Activated T-helper 2 cell treated with anti-CD3 and anti-CD28 coated beads, Interferon-gamma antibody, Interleukin-2, Interleukin-4, amounts not matched to agents 10 μg/mL and 5 μg/mL and 100 μg/mL, durations not matched to agents 14 hours and 24 hours and 36 hours (primary cell): ENCODE results near the gene ADCY3. TPM values are rescaled to one million over a fixed set of nuclear protein-coding genes. Genes with fewer than 3 reads are reported as not detected.

Experiments
- DNase-seq: peaks from one replicate; pipeline ENCODE4 v3.0.0; 2021; ENCODE audit warnings: low spot score
- H3K27ac Mint-ChIP-seq: one replicate; pipeline ENCODE4 v1.8.0; 2021; ENCODE audit warnings: mixed read lengths
- H3K27me3 Mint-ChIP-seq: one replicate; pipeline ENCODE4 v1.8.0; 2021; ENCODE audit warnings: low read depth, mixed read lengths
- H3K36me3 Mint-ChIP-seq: one replicate; pipeline ENCODE4 v1.8.0; 2021; ENCODE audit warnings: low read depth, mixed read lengths
- H3K4me1 Mint-ChIP-seq: one replicate; pipeline ENCODE4 v1.8.0; 2021; ENCODE audit warnings: low read depth, mixed read lengths
- H3K4me3 Mint-ChIP-seq: one replicate; pipeline ENCODE4 v1.8.0; 2021; ENCODE audit warnings: low read depth, mild to moderate bottlenecking, moderate library complexity, mixed read lengths
- H3K9me3 Mint-ChIP-seq: one replicate; pipeline ENCODE4 v1.8.0; 2021; ENCODE audit warnings: mixed read lengths
- intact Hi-C: fragments of 100-400 bp; cut with micrococcal nuclease; formaldehyde crosslinking; loops from one replicate; pipeline ENCODE4 v1.15.1; 2023
- total RNA-seq: library from RNA; stranded (reverse); gene quantifications from 2 replicates; pipeline ENCODE4 v1.2.3, GENCODE V29; 2022

Gene ADCY3
- total RNA-seq, 1 donor from 2014 or later, result 108 TPM

DNA sequence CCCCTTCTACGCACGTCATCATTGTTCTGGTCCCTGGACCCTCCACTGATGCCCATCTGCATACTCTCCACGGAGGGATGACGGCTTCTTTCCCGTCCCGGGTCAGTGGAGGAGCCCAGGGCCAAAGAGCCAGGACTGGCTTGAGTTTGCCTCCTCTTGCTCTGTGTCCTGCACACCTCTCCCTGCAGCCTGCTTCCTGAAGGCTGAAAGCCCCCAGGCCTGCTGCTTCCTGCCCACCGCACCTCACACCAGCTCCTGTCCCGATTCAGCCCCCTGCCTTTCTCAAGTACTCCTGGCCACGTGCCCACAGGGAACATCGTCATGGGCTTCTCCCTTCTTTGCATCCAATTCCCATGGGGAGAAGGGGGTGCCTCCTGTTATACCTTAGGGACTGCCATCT lies 7.1 kb downstream of the ADCY3 start:
- Mint-ChIP-seq H3K27ac (no peak overlapping the region), H3K36me3 (peaks cover 70% of the 10 kb centered on the region), H3K27me3 (no peaks in the 10 kb centered on the region), H3K9me3 (peaks cover 5% of the 10 kb centered on the region), H3K4me3 (no peak overlapping the region), H3K4me1 (peaks cover 15% of the 10 kb centered on the region)
- DNase-seq, result no peak
- intact Hi-C loops, result no loop called here

DNA sequence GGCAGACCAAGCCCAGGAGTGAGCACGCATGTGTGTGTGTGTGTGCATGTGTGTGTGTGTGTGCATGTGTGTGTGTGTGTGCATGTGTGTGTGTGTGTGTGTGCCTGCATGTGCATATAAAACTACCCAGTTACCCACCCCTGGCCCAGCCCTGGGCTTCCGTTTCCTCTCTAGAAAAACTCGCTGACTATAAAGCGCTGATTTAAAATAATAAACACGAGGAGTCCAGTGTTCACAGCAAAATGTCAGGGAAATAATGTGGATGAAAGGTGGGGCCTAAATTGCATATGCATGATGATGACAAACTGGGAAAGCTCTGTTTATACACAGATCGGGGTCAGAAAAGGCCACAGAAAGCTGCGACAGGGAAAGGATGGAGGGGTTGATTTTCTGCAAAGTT lies 7.5 kb downstream of the ADCY3 start:
- peaks cover 11% of the 10 kb centered on the region for H3K4me1 Mint-ChIP-seq
- H3K4me3 Mint-ChIP-seq, result no peak overlapping the region
- intact Hi-C loops, result no loop called here
- peaks cover 65% of the 10 kb centered on the region for H3K36me3 Mint-ChIP-seq
- no peak overlapping the region for H3K27ac Mint-ChIP-seq
- DNase-seq, result no peak
- peaks cover 5% of the 10 kb centered on the region for H3K9me3 Mint-ChIP-seq
- H3K27me3 Mint-ChIP-seq, result no peaks in the 10 kb centered on the region

DNA sequence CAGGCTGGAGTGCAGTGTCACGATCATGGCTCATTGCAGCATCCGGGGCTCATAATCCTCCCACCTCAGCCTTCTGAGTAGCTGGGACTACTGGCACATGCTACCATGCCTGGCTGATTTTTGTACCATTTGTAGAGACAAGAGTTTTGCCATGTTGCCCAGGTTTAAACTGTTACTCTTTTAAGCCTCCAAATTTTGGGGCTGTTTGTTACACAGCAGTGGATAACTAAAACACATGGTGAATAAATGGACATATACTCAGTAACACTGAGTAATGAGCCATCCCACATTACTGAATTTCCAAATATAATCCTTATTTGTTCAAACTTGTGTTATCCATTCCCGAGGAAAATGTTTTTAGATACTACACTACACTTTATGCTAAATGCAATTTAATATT lies 9.8 kb downstream of the ADCY3 start:
- Mint-ChIP-seq H3K4me1 (peaks cover 6% of the 10 kb centered on the region), H3K27ac (no peak overlapping the region), H3K4me3 (no peak overlapping the region), H3K27me3 (no peaks in the 10 kb centered on the region), H3K36me3 (peaks cover 65% of the 10 kb centered on the region), H3K9me3 (peaks cover 5% of the 10 kb centered on the region)
- intact Hi-C loops, result no loop called here
- DNase-seq, result no peak

DNA sequence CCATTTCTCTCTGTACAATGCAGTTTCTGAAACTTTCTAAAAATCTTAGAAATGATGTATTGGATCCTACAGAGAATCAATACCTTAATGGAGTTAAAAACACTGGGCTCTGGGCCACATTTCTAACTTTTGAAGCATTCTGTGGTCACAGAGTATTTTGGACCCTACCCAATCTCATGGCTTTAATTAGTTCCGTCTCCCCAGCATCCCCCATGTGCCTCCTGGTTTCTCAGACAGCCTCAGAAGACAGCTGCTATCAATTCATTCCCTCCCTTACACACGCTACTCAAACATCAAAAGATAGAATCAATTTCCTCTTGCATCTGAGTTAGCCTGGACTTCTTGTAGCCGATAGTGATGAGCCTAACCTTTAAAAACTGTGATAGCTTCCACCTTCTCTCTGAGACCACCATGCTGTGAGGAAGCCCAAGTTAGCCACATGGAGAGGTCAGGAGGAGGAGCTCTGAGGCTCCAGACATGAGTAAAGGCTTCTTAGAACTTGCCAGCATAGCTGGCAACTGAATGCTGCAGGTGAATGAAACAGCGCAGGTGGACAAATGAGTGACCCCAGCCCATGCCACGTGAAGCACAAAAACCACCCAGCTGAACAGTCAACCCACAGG lies 10.4 kb downstream of the ADCY3 start:
- H3K27me3 Mint-ChIP-seq, result no peaks in the 10 kb centered on the region
- no peak for DNase-seq
- peaks cover 64% of the 10 kb centered on the region for H3K36me3 Mint-ChIP-seq
- no peak overlapping the region for H3K27ac Mint-ChIP-seq
- no peak overlapping the region for H3K4me3 Mint-ChIP-seq
- intact Hi-C loops, result no loop called here
- peaks cover 6% of the 10 kb centered on the region for H3K4me1 Mint-ChIP-seq
- peaks cover 5% of the 10 kb centered on the region for H3K9me3 Mint-ChIP-seq

DNA sequence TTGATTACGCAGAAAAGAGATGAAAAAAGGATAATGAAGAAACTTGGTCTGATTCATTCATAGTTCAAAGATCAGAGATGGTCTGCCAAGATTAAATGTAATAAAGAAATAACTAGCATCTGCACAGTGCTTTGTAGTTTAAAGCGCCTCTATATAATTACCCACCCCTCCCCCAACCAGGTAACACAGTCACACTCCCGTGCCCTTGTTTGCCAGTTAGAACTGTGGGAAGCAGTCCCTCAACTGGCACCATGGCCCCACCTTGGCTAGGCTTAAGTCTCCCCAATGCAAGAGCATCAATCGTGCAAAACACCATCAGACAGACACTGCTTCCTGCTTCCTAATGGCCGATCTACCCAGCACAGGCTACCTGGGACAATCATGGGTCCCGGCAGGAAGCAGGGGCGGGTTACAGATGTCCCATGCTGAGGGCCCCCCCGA lies 11.6 kb downstream of the ADCY3 start:
- intact Hi-C loops, result no loop called here
- H3K27me3 Mint-ChIP-seq, result no peaks in the 10 kb centered on the region
- H3K4me3 Mint-ChIP-seq, result no peak overlapping the region
- H3K36me3 Mint-ChIP-seq, result peaks cover 63% of the 10 kb centered on the region
- peaks cover 6% of the 10 kb centered on the region for H3K4me1 Mint-ChIP-seq
- no peak overlapping the region for H3K27ac Mint-ChIP-seq
- H3K9me3 Mint-ChIP-seq, result peaks cover 5% of the 10 kb centered on the region
- no peak for DNase-seq

DNA sequence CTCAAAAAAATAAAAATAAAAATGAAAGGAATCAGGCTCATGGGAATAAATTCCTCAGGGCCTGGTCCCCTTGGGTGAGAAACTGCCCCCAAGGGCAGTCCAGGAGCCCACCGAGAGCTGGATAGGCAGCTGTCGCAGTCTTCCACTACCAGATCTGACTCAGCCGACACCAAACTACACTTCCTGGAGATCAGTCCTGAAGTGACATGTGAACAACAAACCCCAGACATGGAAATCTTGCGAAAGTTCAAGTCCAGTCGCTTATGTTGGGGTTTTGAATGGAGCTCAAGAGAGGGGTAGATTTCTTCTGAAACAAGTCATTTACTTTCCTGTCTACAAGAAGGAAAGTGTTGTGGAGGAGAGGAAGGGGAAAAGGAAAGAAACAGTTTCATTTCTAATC lies 12.9 kb downstream of the ADCY3 start:
- H3K36me3 Mint-ChIP-seq, result peaks cover 62% of the 10 kb centered on the region
- no peaks in the 10 kb centered on the region for H3K27me3 Mint-ChIP-seq
- H3K27ac Mint-ChIP-seq, result no peak overlapping the region
- no peak for DNase-seq
- H3K9me3 Mint-ChIP-seq, result peaks cover 5% of the 10 kb centered on the region
- intact Hi-C loops, result no loop called here
- peaks cover 6% of the 10 kb centered on the region for H3K4me1 Mint-ChIP-seq
- no peak overlapping the region for H3K4me3 Mint-ChIP-seq

DNA sequence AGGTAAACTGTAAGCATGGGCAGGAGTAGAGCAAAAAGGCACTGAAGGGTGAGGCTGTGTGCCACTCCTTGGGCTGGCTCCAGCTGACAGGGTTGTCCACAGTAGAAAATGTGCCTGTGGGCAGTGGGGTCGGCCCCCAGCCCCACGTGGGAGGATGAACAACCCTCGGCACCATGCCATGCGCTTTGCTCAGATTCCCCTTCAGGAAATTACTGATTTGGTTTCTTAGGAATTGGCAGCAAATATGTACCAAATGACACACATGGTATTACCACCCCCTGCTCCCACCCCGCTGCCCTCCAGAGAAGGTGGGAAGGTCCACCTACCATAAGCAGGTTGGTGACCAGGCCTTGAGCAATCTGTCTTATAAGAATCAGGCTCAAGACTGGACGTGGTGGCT lies 13.6 kb downstream of the ADCY3 start:
- intact Hi-C loops, result no loop called here

DNA sequence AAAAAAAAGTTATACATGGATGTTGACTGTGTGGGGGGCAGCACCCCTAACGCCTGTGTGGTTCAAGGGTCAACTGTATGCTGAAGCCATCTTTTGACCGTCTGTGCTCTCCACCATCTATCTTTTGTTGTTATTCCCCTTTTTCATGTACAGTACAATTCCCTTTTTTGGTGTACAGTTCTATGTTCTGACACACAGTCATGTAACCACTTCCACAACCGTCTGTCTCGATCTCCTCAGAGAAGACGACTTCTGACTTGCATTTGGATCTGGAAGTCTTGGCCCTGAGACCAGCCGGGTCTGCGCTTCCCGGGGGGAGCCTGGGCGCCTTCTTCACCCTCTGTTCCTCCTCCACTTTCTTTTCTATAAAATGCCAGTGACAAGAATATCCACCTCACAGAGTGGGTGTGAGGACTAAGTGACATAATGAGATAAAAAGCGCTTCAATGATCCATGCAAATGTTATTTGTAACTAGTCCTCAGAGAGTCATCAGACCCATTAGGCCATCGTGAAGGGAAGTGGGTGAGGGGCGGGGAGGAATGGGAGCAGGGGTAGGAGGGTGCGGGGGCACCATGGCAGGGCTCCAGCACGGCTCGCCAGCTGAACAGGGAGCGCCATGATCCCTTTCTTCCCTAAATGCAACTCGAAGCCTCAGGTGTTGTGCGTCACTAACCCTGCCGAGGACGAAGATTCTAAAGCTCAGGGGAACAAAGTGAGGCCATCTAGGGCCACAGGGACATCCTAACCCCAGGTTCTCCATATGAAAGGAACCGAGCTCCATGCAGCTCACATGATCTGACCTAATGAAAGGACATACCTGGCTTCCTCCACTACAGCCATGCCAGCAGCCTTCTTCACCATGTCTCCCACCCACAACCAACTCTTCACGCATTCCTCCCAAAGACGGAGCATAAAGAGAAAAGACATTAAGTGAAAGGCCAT lies 16.6 kb downstream of the ADCY3 start:
- peaks cover 4% of the 10 kb centered on the region for H3K4me1 Mint-ChIP-seq
- H3K36me3 Mint-ChIP-seq, result peaks cover 52% of the 10 kb centered on the region
- intact Hi-C loops, result no loop called here
- DNase-seq, result no peak
- no peak overlapping the region for H3K4me3 Mint-ChIP-seq
- H3K27ac Mint-ChIP-seq, result no peak overlapping the region
- H3K9me3 Mint-ChIP-seq, result peaks cover 9% of the 10 kb centered on the region
- no peaks in the 10 kb centered on the region for H3K27me3 Mint-ChIP-seq

More for the DNA sequence above, 13.6 kb downstream of the ADCY3 start:
- Mint-ChIP-seq H3K4me3 (no peak overlapping the region), H3K9me3 (peaks cover 5% of the 10 kb centered on the region), H3K36me3 (peaks cover 57% of the 10 kb centered on the region), H3K27me3 (no peaks in the 10 kb centered on the region), H3K4me1 (peaks cover 4% of the 10 kb centered on the region), H3K27ac (no peak overlapping the region)
- no peak for DNase-seq

DNA sequence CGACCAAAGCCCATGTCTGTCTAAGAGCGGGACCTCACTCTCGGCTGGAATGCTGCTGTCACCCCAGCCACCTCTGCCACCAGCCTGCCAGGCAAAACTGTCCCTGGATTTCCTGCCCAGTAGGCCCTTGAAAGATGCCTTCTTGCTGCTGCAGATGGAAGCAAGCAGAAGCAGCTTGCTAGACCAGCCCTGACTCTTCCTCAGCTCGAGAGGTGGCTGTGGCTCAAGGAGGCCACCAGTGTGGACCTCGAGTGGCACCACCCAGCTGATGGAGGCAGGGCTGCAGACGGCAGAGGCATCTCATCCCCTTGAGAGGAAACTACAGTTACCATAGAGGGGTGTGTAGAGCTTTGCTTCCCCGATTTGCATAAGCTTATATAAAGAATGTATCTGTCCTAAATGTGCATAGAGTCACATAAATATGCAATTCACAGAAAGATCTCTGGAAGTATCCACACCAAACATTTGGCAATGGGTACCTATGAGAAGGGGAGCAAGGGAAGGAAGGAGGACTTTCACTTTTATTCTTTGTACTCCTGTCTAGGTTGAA lies 20.6 kb downstream of the ADCY3 start:
- no peak overlapping the region for H3K27ac Mint-ChIP-seq

DNA sequence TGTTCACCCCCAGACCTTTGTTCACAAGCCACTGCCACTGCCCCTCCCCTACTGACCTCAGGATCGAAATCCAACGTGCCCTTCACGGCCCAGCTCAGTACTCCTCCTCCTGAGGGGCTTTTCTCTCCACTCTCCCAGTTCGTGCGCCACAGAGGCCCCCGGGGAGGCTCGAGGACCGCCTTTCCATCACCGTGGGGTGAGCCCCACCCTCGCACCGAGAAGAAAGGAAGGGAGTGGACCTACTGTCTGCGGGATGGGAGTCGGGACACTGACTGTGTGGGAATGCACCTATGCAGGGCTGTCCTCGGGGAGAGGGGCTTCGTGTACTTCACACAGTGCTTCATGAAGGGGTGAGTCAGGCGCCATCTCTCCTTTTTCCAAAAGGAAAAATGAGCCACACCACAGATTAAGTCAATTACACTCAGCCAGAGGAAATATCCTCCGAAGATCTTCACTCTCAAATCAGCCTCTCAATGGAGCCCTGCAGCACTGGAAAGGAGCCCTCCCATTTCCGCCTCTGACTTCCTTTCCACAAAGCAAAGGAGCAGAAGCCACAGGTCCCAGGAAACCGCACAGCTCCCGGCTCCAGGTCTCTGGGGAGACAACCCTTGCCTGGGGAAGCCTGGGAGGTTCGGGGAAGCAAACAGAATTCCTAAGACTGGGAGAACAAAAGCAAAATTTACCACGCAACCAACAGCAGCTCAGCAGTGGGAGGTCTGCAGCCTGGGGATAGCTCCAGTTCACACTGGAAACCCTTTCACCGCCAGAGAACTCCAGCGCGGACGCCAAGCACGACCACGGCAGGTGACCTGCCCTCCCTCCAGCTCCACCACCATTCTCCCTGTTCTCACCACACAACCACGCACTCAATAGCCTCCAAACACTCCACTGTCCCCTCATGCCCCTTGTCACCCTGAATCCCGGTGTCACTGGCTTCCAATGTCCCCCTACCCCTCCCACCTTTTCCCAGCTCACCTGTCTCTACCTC lies 21.6 kb downstream of the ADCY3 start:
- DNase-seq, result no peak
- no peaks in the 10 kb centered on the region for H3K27me3 Mint-ChIP-seq
- H3K36me3 Mint-ChIP-seq, result peaks cover 76% of the 10 kb centered on the region
- no peak overlapping the region for H3K4me3 Mint-ChIP-seq
- no peak overlapping the region for H3K27ac Mint-ChIP-seq
- intact Hi-C loops, result no loop called here
- no peaks in the 10 kb centered on the region for H3K4me1 Mint-ChIP-seq
- peaks cover 58% of the 10 kb centered on the region for H3K9me3 Mint-ChIP-seq

More for the DNA sequence above, 20.6 kb downstream of the ADCY3 start:
- H3K9me3 Mint-ChIP-seq, result peaks cover 48% of the 10 kb centered on the region
- H3K27me3 Mint-ChIP-seq, result no peaks in the 10 kb centered on the region
- no peaks in the 10 kb centered on the region for H3K4me1 Mint-ChIP-seq
- DNase-seq, result no peak
- peaks cover 77% of the 10 kb centered on the region for H3K36me3 Mint-ChIP-seq
- intact Hi-C loops, result no loop called here
- H3K4me3 Mint-ChIP-seq, result no peak overlapping the region

DNA sequence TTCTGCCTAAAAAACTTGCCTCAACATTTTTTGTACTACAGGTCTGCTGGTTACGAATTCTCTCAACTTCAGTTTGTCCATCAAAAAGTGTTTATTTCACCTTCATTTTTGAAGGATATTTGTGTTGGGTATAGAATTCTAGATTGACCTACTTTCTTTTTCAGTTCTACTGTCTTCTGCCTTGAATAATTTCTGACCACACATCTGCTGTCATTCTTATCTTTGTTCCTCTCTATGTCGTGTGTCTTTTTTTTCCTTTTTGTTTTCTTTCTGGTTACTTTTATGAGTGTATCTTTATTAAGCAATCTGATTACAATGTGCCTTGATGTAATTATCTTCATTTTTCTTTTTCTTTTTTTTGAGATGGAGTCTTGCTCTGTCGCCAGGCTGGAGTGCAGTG lies 25.3 kb downstream of the ADCY3 start:
- no peak overlapping the region for H3K27ac Mint-ChIP-seq
- no peak overlapping the region for H3K4me3 Mint-ChIP-seq
- intact Hi-C loops, result no loop called here
- H3K4me1 Mint-ChIP-seq, result no peaks in the 10 kb centered on the region
- DNase-seq, result no peak
- peaks cover 67% of the 10 kb centered on the region for H3K9me3 Mint-ChIP-seq
- H3K27me3 Mint-ChIP-seq, result no peaks in the 10 kb centered on the region
- peaks cover 65% of the 10 kb centered on the region for H3K36me3 Mint-ChIP-seq

DNA sequence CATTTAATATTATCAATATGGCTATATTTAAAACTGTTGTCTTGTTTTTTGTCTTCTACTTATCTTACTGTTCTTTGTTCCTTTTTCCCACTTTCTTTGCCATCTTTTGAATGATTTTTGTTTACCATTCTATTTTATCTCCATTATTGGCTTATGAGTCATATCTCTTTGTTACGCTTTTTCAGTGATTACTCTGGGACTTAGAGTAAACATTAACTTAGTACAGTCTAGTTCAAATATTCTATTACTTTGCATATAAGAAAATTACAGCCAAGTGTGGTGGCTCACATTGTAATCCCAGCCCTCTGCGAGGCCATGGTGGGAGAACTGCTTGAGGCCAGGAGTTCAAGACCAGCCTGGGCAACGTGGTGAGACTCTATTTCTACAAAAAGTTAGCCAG lies 26.1 kb downstream of the ADCY3 start:
- H3K9me3 Mint-ChIP-seq, result peaks cover 59% of the 10 kb centered on the region
- H3K4me1 Mint-ChIP-seq, result no peaks in the 10 kb centered on the region
- H3K4me3 Mint-ChIP-seq, result no peak overlapping the region
- no peak overlapping the region for H3K27ac Mint-ChIP-seq
- peaks cover 61% of the 10 kb centered on the region for H3K36me3 Mint-ChIP-seq
- intact Hi-C loops, result no loop called here
- no peak for DNase-seq
- H3K27me3 Mint-ChIP-seq, result no peaks in the 10 kb centered on the region
